Urothelium cell line (cell line): ENCODE results near the gene SLIT2.

Source experiments
- DNase-seq: peaks from one replicate; pipeline ENCODE4 v3.0.0; 2011; ENCODE audit warnings: low spot score, mixed read lengths
- FAIRE-seq: peaks from 2 replicates; lab custom pipeline; 2011; peaks lifted over from hg19 to GRCh38; lab: Jason Lieb, UNC

SLIT2 gene, protein sequence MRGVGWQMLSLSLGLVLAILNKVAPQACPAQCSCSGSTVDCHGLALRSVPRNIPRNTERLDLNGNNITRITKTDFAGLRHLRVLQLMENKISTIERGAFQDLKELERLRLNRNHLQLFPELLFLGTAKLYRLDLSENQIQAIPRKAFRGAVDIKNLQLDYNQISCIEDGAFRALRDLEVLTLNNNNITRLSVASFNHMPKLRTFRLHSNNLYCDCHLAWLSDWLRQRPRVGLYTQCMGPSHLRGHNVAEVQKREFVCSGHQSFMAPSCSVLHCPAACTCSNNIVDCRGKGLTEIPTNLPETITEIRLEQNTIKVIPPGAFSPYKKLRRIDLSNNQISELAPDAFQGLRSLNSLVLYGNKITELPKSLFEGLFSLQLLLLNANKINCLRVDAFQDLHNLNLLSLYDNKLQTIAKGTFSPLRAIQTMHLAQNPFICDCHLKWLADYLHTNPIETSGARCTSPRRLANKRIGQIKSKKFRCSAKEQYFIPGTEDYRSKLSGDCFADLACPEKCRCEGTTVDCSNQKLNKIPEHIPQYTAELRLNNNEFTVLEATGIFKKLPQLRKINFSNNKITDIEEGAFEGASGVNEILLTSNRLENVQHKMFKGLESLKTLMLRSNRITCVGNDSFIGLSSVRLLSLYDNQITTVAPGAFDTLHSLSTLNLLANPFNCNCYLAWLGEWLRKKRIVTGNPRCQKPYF (N-terminal part only)

DNA sequence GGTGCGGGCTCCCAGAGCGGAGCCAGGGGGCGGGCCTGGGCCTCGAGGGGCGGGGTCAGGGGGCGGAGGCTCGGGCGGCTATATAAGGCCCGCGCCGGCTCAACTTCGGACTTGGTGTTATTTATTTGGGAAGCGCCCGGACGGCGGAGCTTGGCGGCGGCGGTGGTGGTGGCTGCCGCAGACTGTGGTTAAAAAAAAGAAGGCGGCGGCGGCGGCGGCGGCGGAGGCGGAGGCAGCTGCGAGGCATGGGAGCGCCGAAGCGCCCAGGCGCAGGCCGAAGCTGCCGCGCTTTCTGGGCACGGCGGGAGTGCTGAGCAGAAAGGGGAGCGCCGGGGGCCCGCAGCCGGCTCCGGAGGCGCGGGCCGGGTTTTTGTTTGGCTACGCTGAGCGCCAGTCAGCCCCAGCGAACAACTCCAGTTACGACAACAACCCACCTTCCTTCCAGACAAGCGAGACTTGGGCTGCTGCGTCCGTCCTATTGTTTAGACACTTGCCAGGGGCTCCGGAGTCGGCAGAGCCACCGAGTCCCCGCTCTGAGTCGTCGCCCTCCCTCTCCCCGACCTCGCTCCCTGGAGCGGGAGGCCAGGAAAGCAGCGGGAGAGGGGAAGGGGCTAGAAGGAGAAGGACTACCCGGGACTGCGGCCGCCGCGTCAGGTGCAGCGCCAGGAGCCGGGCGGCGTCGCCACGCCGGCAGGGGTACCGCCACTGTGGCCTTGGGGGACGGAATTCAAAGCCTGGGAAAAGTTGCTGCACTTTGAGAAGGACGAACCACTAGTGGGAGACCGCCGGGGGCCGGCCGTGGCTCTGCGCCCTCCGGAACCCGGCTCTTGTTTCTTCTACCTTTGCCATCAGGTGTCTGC is at the start of gene SLIT2:
TSS of gene SLIT2 (plus strand) at position 110 of the 860 bp plus-strand sequence. CDS start 1,911 bp downstream, outside the sequence.
- peak; percentile 88 for DNase-seq
- FAIRE-seq, result no peak

DNA sequence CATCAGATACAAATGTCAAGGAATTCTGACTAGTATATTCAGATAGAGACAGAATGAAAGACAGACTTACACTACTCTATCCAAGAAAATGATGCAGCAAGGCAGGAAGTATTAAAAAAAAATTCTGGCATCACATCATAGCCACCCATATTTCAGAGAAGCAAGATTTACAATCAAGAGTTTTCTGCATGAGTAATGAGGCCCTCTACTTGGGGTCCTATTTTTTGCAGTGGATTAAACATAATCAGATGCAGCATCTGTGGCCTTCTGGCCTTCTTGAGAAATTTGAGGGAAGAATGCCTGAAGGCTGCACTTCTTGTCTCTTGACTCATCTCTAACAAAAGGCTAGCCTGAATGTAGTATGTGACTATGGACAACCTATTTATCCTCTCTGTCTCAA is 48.2 kb upstream of the SLIT2 start:
- no peak for FAIRE-seq
- no peak for DNase-seq

DNA sequence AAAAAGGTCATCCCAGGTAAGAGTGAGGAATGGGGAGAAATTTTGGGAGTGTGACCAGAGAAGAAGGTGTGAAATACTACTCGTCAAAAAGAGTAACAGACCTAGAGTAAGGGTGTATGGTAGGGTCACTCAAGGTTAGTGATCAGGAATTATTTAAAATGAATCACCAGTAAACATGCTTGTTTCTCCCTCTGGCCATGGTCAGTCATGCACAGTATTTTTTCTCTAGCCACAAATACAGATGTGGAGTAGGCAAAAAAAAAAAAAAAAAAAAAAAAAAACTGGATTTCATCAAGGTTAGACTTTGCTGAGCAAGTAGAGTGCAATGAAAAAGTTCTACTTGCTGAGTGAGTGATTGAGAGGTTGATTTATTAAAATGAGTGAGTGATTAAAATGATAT is 34.2 kb upstream of the SLIT2 start:
- FAIRE-seq (no peak), DNase-seq (no peak)

DNA sequence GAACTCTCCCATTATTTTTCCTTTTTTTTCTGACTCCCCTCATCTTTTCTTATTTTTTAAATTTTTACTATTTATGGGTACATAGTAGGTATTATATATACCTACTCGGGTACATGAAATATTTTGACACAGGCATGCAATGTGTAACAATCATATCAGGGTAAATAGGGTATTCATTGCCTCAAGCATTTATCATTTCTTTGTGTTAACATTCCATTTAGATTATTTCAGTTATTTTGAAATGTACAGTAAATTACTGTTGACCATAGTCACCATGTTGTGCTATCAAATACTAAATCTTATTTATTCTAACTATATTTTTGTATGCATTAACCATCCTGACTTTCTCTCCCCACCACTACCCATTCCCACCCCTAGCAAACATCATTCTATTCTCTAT is 33.8 kb upstream of the SLIT2 start:
- FAIRE-seq (no peak), DNase-seq (no peak)

DNA sequence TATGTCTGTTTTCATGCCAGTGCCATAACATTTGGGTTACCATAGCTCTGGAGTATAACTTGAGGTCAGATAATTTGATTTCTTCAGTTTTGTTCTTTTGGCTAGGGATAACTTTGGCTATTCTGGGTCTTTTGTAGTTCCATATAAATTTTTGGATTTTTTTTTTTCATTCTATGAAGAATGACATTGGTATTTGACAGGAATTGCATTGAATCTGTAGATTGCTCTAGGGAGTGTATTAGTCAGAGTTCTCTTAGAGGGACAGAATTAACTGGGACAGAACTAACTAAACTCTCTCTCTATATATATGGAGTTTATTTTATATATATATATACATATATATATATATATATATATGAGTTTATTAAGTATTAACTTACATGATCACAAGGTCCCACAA is 32.2 kb upstream of the SLIT2 start:
- FAIRE-seq, result no peak
- no peak for DNase-seq

DNA sequence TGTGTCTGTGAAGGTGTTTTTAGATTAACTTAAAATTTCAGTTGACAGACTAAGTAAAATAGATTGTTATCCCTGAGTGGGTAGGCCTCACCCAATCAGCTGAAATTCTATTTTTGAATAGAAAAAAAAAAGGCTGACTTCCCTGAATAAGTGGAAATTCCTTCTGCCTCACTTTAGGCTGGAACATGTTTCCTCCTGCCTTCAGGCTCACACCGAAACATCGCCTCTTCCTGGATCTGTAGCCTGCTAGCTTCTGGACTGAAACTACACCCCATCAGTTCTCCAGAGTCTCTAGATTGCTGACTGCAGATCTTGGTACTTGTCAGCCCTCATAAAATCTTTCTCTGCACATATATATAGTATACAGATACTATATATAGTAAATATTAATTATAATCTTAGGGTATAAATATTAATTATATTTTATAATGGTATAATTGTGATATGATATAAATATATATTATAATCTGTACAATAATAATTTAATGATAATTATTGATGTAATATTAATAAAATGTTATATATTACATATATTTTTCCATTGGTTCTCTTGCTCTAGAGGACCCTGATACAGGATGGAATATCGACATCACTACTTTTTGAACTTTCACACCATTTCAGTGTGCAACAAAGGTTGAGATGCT is 13.7 kb upstream of the SLIT2 start:
- DNase-seq, result no peak
- no peak for FAIRE-seq

DNA sequence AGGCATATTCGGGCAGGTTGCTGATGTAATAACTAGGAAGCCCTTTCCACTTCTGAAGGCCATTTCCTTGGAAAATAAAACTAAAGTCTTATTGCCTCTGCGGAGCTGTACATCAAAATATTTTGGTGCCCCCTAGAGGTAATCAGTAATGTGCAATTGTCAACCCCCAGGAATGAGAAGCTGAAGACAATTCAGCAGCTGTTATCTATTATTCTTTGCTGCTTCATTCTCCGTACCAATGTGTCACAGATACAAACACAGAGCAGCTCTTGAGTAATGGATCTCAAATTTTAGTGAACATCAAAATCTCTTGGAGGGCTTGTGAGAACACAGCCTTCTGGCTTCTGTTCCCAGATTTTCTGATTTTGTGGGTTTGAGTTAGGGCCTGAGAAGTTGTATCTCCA is 3.5 kb upstream of the SLIT2 start:
- FAIRE-seq (no peak), DNase-seq (peak; percentile 13)

DNA sequence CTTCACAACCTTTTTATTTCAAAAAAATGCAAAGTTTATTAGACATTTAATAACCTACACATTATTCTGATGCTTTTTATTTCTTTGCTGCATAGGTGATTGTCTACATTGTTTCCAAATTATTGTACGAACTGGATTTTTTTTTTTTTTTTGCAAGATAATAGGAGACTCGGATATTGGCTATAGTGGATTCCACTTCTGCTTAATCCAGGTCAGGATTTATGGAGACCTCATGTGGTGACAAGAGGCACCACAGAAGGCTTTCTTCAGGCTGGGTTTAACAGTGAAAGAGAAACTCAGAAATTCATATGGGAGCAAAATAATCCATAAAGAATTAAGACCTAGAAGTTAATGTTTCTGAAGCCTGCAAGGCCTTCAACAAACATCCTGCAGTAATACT is 2.4 kb upstream of the SLIT2 start:
- peak; percentile 10 for DNase-seq
- FAIRE-seq, result no peak

DNA sequence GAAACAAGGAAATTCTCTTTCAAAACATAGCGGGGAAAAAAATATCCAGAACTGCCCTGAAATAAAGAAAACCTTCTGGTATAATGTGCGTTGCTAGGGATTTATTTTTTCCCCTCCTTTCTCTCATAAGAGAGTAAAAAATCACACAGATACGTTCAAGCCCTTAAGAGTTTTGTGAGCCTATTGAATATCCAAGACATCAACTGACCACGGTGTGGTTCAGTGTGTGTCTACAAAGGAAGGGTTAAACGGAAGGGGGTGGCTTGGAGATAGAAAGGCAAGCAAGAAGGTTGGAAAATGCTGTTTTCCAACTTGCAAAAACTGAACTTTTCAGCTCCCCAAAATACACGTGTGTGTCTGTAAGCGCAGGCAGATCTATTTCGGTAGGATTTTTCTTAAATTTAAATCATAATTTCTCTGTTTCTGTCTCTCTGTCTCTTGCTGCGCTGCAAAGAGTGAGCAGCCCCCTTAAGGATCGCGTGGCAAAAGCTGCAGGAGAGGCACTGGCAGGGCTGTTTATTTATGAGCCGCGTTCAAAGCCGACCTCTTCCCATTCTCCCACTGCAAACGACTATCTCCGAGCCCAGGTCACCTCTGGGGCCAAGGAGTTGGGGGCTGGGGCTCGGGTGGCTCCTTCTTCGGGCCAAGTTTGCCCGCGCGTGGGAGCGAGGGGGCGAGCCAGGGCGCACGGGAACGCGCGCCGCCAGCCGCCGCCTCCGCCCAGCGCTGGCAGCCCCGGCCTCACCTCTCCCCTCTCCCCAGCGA is 492 bp upstream of the SLIT2 start:
- DNase-seq, result no peak
- no peak for FAIRE-seq

DNA sequence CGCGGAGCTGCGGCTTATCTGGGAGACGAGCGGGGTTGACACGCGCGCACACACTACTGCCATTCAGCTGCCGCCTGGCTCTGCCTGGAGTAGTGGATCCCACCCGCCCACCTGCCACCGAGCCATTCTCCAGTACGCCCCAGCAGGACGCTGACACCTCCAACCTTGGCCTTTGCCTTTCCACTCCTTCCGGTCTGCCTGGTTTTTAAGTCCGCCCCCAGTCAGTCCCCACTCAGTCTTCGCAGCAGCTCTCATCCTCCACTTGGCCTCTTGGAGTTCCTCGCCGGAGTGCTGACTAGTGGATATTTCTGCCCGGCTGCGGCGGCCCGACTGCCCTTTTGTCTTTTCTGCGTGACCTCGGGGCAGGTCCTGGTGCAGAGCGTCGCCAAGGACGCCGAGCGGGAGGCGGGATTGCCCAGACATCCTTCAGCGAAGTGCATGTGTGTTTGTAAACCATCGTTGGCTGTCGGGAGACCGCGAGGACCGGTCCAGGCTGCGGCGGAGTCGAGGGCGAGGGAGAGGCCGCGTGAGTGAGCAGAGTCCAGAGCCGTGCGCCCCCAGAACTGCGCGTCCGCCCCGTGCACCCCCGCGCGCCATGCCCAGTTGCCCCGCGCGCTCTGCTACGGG is 1.1 kb downstream of the SLIT2 start:
- peak; percentile 11 for DNase-seq
- no peak for FAIRE-seq

DNA sequence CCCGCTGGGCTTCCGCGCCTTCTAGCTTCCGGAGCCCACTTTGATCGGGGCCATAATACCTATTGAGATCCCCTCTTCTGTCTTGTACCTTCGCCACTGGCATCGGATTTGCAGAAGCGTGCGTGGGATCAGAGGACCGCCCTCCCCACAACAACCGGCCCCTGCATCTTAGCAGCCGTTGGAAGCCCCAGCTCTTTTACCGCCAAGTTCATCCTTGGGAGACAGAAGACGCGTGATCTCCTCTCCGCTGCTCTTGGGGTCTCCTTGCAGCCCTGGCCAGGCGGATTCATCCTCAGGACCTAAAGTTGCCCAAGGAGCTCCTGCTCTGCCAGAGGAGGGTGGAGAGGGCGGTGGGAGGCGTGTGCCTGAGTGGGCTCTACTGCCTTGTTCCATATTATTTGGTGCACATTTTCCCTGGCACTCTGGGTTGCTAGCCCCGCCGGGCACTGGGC is 1.6 kb downstream of the SLIT2 start:
- FAIRE-seq, result no peak
- no peak for DNase-seq

DNA sequence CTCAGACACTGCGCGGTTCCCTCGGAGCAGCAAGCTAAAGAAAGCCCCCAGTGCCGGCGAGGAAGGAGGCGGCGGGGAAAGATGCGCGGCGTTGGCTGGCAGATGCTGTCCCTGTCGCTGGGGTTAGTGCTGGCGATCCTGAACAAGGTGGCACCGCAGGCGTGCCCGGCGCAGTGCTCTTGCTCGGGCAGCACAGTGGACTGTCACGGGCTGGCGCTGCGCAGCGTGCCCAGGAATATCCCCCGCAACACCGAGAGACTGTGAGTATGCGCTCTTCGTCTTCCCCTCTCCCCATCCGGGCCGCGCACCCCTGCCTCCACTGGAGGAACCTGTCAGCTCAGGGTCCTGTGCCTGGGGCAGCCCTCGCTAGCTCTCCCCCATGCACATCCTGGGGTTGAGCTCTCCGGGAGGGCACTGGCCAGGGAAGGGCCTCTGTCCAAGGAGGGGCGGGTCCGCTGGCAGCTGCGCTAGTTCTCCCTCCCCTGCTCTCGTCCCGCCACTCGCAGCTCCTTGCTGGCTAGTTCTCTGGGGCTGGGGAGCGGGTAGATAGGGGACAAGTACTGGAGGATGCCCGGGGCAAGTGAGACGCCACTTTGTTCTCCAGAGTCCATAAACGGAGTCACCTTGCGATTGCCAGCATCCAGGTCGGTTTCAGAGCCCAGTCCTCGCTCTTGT is 2.2 kb downstream of the SLIT2 start:
- no peak for FAIRE-seq
- DNase-seq, result no peak

DNA sequence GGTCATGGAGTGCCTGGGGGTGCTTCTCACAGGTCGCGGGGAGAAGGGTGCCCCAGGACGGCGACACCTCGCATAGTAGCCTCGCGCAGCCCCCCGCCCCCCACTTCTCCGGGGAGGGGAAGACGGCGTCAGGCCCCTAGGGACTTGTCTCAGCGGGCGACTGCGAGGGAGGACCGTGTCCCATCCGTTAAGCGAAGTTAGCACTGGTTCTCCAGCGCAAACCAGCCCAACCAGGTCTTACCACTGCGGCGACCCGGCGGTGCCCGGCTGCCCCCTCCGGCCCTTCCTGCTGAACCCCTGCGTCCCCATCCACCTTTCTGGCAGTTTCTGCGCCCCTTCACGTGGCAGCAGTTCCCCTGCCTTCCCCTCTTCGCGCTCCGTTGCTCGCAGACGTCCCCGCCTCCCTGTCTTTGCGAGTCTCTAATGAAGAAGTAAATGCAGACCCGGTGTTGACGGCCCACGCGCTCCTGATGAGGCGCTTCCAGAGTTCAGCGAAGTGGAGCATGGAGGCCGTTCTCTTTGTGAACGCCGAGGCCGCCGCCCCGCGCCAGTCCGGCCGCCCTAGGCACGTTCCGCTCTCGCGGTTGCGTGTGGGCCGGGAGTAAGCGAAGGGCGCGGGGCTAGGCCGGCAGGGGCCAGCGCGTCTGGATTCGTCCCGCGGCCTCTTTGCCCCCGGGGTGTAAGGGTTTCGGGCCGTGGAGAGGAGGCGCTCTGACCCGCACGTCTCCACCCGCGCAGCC is 3.0 kb downstream of the SLIT2 start:
- no peak for FAIRE-seq
- DNase-seq, result no peak

DNA sequence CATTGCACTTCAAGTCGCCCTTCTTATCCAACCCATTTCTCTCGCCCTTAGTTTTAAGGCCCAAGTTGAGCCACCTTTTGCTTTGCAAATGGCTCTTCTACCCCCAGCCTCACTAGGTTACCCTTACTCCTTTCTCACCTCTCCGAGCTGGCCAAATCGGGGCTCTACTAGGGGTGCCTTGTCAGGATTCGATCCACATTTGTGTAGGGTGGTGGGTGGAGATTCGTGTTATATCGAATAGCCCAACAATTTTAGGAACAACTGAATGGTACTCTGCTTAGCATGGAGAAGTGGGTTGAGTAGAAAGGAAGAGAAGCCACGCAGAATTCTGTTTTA is 3.5 kb downstream of the SLIT2 start:
- FAIRE-seq, result no peak
- DNase-seq, result no peak

DNA sequence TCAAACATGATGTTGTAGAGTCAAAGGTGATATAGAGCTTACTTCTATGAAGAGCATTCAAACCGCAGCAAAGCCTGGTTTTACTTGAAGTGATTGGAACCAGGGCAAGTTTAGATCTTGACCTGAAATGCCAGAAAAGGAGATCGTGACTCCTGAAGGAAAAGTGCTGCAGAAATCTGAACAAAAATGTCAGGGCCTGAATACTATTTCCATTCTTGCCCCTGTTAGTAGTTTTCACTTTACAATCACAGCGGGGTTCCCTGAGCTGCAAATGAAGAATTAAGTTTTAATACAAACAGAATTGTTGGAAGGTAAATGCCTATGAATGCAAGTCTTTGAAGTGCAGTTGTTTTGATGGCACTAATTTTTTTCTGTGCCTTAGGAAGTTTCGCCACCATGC is 4.1 kb downstream of the SLIT2 start:
- FAIRE-seq (no peak), DNase-seq (no peak)

DNA sequence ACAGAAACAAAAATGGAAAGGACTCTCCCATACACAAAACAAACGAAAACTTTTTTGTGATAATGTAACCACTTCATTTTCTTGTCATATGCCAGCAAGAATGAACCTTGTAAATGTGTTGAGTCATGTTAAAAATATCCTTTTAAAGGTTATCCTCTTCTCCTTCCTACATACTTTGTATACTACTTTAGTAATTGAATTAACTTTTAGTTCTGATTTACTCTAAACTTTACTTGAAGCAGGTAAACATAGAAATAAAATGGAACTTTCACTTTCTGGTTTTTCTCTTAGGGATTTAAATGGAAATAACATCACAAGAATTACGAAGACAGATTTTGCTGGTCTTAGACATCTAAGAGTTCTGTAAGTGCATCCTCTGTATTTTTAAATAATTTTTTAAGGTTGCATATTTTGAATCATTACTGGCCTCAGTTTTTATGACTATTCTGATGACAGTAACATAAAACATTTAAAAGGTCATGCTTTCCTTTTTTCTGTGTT is 4.7 kb downstream of the SLIT2 start:
- FAIRE-seq (no peak), DNase-seq (no peak)

DNA sequence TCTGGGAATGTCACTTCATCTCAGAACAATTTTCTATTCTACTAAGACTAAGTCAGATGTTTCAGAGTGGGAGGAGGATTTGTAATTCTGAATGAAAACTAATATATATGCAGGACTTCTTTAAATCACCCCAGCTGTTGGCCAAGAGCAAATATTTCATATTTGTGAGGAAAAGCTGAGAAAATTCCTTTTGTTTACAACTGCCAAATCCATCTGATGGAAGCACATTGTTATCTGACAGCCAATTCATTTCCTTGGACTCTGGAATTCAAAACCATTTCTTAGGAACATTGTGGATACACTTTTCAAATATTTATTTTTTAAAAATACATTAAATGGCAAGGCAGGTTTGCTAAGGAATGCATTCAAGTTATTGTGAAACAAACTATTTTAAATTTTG is 8.0 kb downstream of the SLIT2 start:
- no peak for DNase-seq

DNA sequence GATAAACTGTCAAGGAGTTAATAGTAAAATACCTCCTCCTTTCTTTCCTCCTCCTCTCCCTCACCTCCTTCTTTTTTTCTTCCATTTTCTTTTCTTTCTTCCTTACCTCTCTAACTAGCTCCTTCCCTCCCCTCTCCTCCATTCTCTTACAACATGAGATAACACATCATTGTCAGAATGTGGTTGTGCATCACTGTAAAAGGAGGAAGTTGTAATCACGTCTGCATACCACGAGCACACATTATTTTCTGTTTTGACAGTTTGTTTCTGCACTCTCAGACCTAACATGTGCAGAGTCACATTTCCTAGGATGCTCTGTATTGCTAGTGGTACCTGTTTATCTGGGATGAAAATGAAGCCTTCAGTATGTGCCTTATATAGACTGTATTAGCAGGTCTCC is 9.1 kb downstream of the SLIT2 start:
- no peak for DNase-seq
- FAIRE-seq, result no peak

More for the DNA sequence above, 8.0 kb downstream of the SLIT2 start:
- no peak for FAIRE-seq
